SU-DHL-6 (cell line): ENCODE results near the gene SIRT6.

ENCODE experiments used
- H2AFZ ChIP-seq: fragments of 200-600 bp; sonication (generic); 2 replicates; pipeline ENCODE4 v1.6.1; 2014; ENCODE audit warnings: low read depth, mild to moderate bottlenecking, moderate library complexity, mixed read lengths, antibody characterized with exemption, low read length; ENCODE audit not compliant: severe bottlenecking
- H3F3A ChIP-seq: fragments of 200-600 bp; shearing (Covaris generic); 2 replicates; pipeline ENCODE4 v1.6.0; 2016; ENCODE audit warnings: antibody characterized with exemption, mild to moderate bottlenecking; ENCODE audit not compliant: insufficient read depth
- H3K27ac ChIP-seq: fragments of 200-600 bp; sonication (generic); 2 replicates; pipeline ENCODE4 v1.5.1; 2016; ENCODE audit warnings: low read depth, mild to moderate bottlenecking, low read length, moderate library complexity, mixed read lengths
- H3K27me3 ChIP-seq: fragments of 200-600 bp; sonication (generic), shearing (Covaris generic); 2 replicates; pipeline ENCODE4 v1.6.0; 2014; ENCODE audit warnings: mild to moderate bottlenecking, low read length
- H3K36me3 ChIP-seq: fragments of 200-600 bp; sonication (generic); 2 replicates; pipeline ENCODE4 v1.6.1; 2014; ENCODE audit warnings: mild to moderate bottlenecking, low read length, mixed read lengths
- H3K4me2 ChIP-seq: fragments of 300-600, 200-600 bp; shearing (Covaris generic), sonication (generic); 2 replicates; pipeline ENCODE4 v1.6.0; 2014; ENCODE audit warnings: low read length, low read depth, mild to moderate bottlenecking; ENCODE audit not compliant: poor library complexity, severe bottlenecking
- H3K4me3 ChIP-seq: fragments of 200-600 bp; sonication (generic); 2 replicates; pipeline ENCODE4 v1.5.1; 2014; ENCODE audit warnings: antibody characterized with exemption, low read length, mild to moderate bottlenecking, mixed read lengths; ENCODE audit not compliant: insufficient read depth, poor library complexity, severe bottlenecking
- H3K79me2 ChIP-seq: fragments of 200-600 bp; sonication (generic); 2 replicates; pipeline ENCODE4 v1.6.1; 2014; ENCODE audit warnings: mild to moderate bottlenecking, low read length, moderate library complexity; ENCODE audit not compliant: insufficient read depth
- H3K9ac ChIP-seq: fragments of 200-600 bp; sonication (generic); 2 replicates; pipeline ENCODE4 v1.7.0; 2014; ENCODE audit warnings: mild to moderate bottlenecking, low read length
- H3K9me2 ChIP-seq: fragments of 200-600 bp; sonication (generic); replicated peaks from 2 replicates; pipeline ENCODE4 v1.6.1; 2014; ENCODE audit warnings: low read length; ENCODE audit not compliant: insufficient read depth
- H3K9me3 ChIP-seq: fragments of 200-600 bp; sonication (generic); 2 replicates; pipeline ENCODE4 v1.6.1; 2014; ENCODE audit warnings: low read length, mixed read lengths; ENCODE audit not compliant: insufficient read depth
- H4K20me1 ChIP-seq: fragments of 200-600 bp; sonication (generic); 2 replicates; pipeline ENCODE4 v1.6.1; 2014; ENCODE audit warnings: low read depth, mild to moderate bottlenecking, antibody characterized with exemption, low read length, moderate library complexity, mixed read lengths
- CTCF ChIP-seq: fragments of 200-600 bp; sonication (generic); IDR thresholded peaks from one replicate; pipeline ENCODE4 v1.5.1; 2017; ENCODE audit warnings: antibody characterized with exemption, mild to moderate bottlenecking, low read length, moderate library complexity; ENCODE audit not compliant: insufficient read depth, poor library complexity, severe bottlenecking
- EZH2phosphoT487 ChIP-seq: fragments of 200-600 bp; sonication (generic), shearing (Covaris generic); conservative IDR thresholded peaks from 2 replicates; pipeline ENCODE4 v1.6.1; 2018; ENCODE audit warnings: mild to moderate bottlenecking, antibody characterized with exemption, low read length, moderate library complexity, mixed read lengths

The SIRT6 gene

GRCh38 chr19:4229179-4229931 lies 47.0 kb upstream of the SIRT6 start, which contains the start of gene EBI3:
Gene EBI3 (plus strand): TSS chr19:4229523. CDS start chr19:4229551, 28 bp downstream.
- Histone ChIP-seq H2AFZ (no peak within 1 kb of the TSS), H3K9ac (no peak within 1 kb of the TSS), H3K9me2 (no peaks in the 10 kb centered on the region)

GRCh38 chr19:4228765-4229178 lies 46.4 kb upstream of the SIRT6 start:
- H3K27me3 ChIP-seq, result no peaks in the 10 kb centered on the region
- no peak overlapping the region for H2AFZ ChIP-seq
- no peak overlapping the region for H3K4me2 ChIP-seq
- H3K36me3 ChIP-seq, result no peaks in the 10 kb centered on the region
- H3K27ac ChIP-seq, result no peak overlapping the region
- H3K9ac ChIP-seq, result no peak overlapping the region
- H3K79me2 ChIP-seq, result no peaks in the 10 kb centered on the region
- no peaks in the 10 kb centered on the region for H4K20me1 ChIP-seq
- no peaks in the 10 kb centered on the region for H3K9me2 ChIP-seq
- H3K9me3 ChIP-seq, result no peaks in the 10 kb centered on the region
- H3K4me3 ChIP-seq, result no peak overlapping the region
- H3F3A ChIP-seq, result no peaks in the 10 kb centered on the region
- TF ChIP-seq EZH2phosphoT487 (no peak), CTCF (no peak)

More at GRCh38 chr19:4229179-4229931, 47.0 kb upstream of the SIRT6 start, which contains the start of gene EBI3:
- Histone ChIP-seq H4K20me1 (no peaks in the 10 kb centered on the region), H3K27me3 (no peaks in the 10 kb centered on the region), H3K4me2 (no peak within 1 kb of the TSS), H3K9me3 (no peaks in the 10 kb centered on the region), H3K36me3 (no peaks in the 10 kb centered on the region), H3F3A (no peaks in the 10 kb centered on the region), H3K27ac (no peak within 1 kb of the TSS), H3K4me3 (no peak within 1 kb of the TSS), H3K79me2 (no peaks in the 10 kb centered on the region)
- TF ChIP-seq CTCF (no peak), EZH2phosphoT487 (no peak)

- Histone ChIP-seq H3K27me3 (no peaks in the 10 kb centered on the region), H3K27ac (no peak overlapping the region), H2AFZ (no peak overlapping the region), H4K20me1 (no peaks in the 10 kb centered on the region), H3K4me2 (no peak overlapping the region), H3K9me3 (no peaks in the 10 kb centered on the region), H3K9me2 (no peaks in the 10 kb centered on the region), H3K4me3 (no peak overlapping the region), H3K9ac (no peak overlapping the region), H3K36me3 (no peaks in the 10 kb centered on the region), H3F3A (no peaks in the 10 kb centered on the region), H3K79me2 (no peaks in the 10 kb centered on the region)
- TF ChIP-seq EZH2phosphoT487, result no peak
These were observed 45.4 kb upstream of the SIRT6 start for GRCh38 chr19:4227771-4228170.

GRCh38 chr19:4225885-4226284 lies 43.5 kb upstream of the SIRT6 start:
- Histone ChIP-seq H3K9me2 (no peaks in the 10 kb centered on the region), H2AFZ (no peak overlapping the region), H4K20me1 (no peaks in the 10 kb centered on the region), H3K4me3 (no peak overlapping the region), H3K9ac (no peak overlapping the region), H3K79me2 (no peaks in the 10 kb centered on the region), H3K27ac (no peak overlapping the region), H3F3A (no peaks in the 10 kb centered on the region), H3K36me3 (no peaks in the 10 kb centered on the region), H3K27me3 (no peaks in the 10 kb centered on the region), H3K9me3 (no peaks in the 10 kb centered on the region), H3K4me2 (no peak overlapping the region)
- TF ChIP-seq EZH2phosphoT487, result no peak
- TF ChIP-seq CTCF, result no peak
